ENCODE results near the gene LRRFIP2. TPM values are rescaled to one million over a fixed set of nuclear protein-coding genes. Genes with fewer than 3 reads are reported as not detected.
"Not testable (repeated sequence)": the region's sequence is repeated elsewhere in the genome, so short reads cannot be mapped to it uniquely, and the experiment has no call there.

Gene LRRFIP2
- total RNA-seq, 2 experiments from 2014 or later: 31.7 TPM

DNA sequence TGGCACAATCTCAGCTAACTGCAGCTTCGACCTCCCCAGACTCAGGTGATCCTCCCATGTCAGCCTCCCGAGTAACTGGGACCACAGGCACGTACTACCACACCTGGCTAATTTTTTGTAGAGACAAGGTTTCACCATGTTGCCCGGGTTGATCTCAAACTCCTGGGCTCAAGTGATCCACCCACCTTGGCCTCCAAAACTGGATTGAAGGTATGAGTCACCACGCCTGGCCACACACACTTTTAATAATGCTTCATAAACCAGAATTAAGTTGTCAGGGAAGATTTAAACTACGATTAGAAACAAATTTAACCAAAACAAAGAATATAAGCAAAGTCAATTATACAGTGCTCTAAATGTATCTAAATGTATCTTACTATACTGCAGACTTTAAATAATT lies 87.5 kb downstream of the LRRFIP2 start:
- Mint-ChIP-seq H3K27ac (no peak overlapping the region), H3K27me3 (ENCODE audit: low read depth) (no peaks in the 10 kb centered on the region), H3K4me1 (ENCODE audit: low read depth) (no peaks in the 10 kb centered on the region), H3K36me3 (ENCODE audit: low read depth) (peaks cover 11% of the 10 kb centered on the region), H3K4me3 (no peak overlapping the region), H3K9me3 (ENCODE audit: insufficient read depth) (no peaks in the 10 kb centered on the region)
- CTCF ChIA-PET: no interaction called here
- no peak for ATAC-seq
- POLR2A ChIA-PET: no interaction called here
- DNase-seq: no peak

GRCh38 chr3:37082317-37082716 lies 92.1 kb downstream of the LRRFIP2 start:
- DNase-seq: no peak
- Mint-ChIP-seq H3K27ac (no peak overlapping the region), H3K9me3 (ENCODE audit: insufficient read depth) (no peaks in the 10 kb centered on the region), H3K36me3 (ENCODE audit: low read depth) (peaks cover 10% of the 10 kb centered on the region), H3K4me1 (ENCODE audit: low read depth) (no peaks in the 10 kb centered on the region), H3K4me3 (no peak overlapping the region), H3K27me3 (ENCODE audit: low read depth) (no peaks in the 10 kb centered on the region)
- CTCF ChIA-PET: no interaction called here
- POLR2A ChIA-PET: no interaction called here
- ATAC-seq: no peak

DNA sequence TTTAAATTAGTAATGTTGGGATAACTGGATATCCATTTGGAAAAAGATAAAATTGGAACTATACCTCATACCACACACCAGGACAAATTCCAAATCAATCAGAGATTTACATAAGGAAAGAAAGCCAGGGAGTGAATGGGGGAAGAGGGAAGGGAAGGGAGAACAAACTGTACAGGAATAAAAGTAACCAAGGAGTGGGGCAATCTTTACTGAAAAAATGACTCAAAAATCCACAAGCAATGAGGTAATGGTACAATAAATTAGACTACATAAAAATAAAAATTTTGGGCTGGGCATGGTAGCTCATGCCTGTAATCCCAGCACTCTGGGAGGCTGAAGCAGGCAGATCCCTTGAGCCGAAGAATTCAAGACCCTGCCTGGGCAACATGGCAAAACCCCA lies 98.4 kb downstream of the LRRFIP2 start:
- ATAC-seq (no peak), DNase-seq (no peak)
- Mint-ChIP-seq H3K9me3 (ENCODE audit: insufficient read depth) (no peaks in the 10 kb centered on the region), H3K36me3 (ENCODE audit: low read depth) (peaks cover 25% of the 10 kb centered on the region), H3K4me3 (no peak overlapping the region), H3K4me1 (ENCODE audit: low read depth) (peaks cover 14% of the 10 kb centered on the region), H3K27ac (no peak overlapping the region), H3K27me3 (ENCODE audit: low read depth) (no peaks in the 10 kb centered on the region)
- ChIA-PET POLR2A (no interaction called here), CTCF (no interaction called here)

DNA sequence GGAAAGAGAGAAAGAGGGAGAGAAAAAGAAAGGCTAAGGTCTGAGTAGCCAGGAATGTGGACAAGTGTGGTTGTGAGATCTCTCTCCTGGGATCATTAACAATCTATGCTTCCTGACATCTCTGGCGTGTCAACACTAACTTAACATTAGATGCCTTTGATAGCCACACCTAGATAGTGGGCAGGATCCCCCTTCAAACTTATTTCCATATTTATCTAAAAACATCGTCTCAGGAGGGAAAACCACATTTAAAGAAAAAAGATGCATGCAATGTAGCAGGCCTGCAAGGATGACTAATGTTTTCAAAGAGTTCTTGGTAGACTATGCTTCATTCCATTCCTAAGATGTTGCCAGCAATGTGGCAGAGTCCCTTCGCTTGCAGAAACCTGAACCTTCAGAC lies 100.2 kb downstream of the LRRFIP2 start:
- no peak for ATAC-seq

GRCh38 chr3:37072892-37073291 lies 101.5 kb downstream of the LRRFIP2 start:
- no peaks in the 10 kb centered on the region for H3K27me3 Mint-ChIP-seq (ENCODE audit: low read depth)
- no peak overlapping the region for H3K4me3 Mint-ChIP-seq
- peaks cover 30% of the 10 kb centered on the region for H3K36me3 Mint-ChIP-seq (ENCODE audit: low read depth)
- H3K9me3 Mint-ChIP-seq (ENCODE audit: insufficient read depth): no peaks in the 10 kb centered on the region
- no peak overlapping the region for H3K27ac Mint-ChIP-seq
- POLR2A ChIA-PET: no interaction called here
- ATAC-seq (peak; percentile 23), DNase-seq (no peak)
- CTCF ChIA-PET: no interaction called here
- H3K4me1 Mint-ChIP-seq (ENCODE audit: low read depth): peaks cover 14% of the 10 kb centered on the region

More for the DNA sequence above, 100.2 kb downstream of the LRRFIP2 start:
- POLR2A ChIA-PET: no interaction called here
- no peak overlapping the region for H3K4me3 Mint-ChIP-seq
- H3K27me3 Mint-ChIP-seq (ENCODE audit: low read depth): no peaks in the 10 kb centered on the region
- H3K9me3 Mint-ChIP-seq (ENCODE audit: insufficient read depth): no peaks in the 10 kb centered on the region
- peaks cover 14% of the 10 kb centered on the region for H3K4me1 Mint-ChIP-seq (ENCODE audit: low read depth)
- no peak overlapping the region for H3K27ac Mint-ChIP-seq
- CTCF ChIA-PET: no interaction called here
- peaks cover 30% of the 10 kb centered on the region for H3K36me3 Mint-ChIP-seq (ENCODE audit: low read depth)
- no peak for DNase-seq

GRCh38 chr3:37071921-37072320 lies 102.5 kb downstream of the LRRFIP2 start:
- DNase-seq (no peak), ATAC-seq (no peak)
- H3K36me3 Mint-ChIP-seq (ENCODE audit: low read depth): peaks cover 30% of the 10 kb centered on the region
- CTCF ChIA-PET: no interaction called here
- peaks cover 14% of the 10 kb centered on the region for H3K4me1 Mint-ChIP-seq (ENCODE audit: low read depth)
- no peak overlapping the region for H3K4me3 Mint-ChIP-seq
- no peaks in the 10 kb centered on the region for H3K27me3 Mint-ChIP-seq (ENCODE audit: low read depth)
- POLR2A ChIA-PET: no interaction called here
- no peak overlapping the region for H3K27ac Mint-ChIP-seq
- no peaks in the 10 kb centered on the region for H3K9me3 Mint-ChIP-seq (ENCODE audit: insufficient read depth)

- ATAC-seq: no peak
- Mint-ChIP-seq H3K36me3 (ENCODE audit: low read depth) (peaks cover 29% of the 10 kb centered on the region), H3K27me3 (ENCODE audit: low read depth) (no peaks in the 10 kb centered on the region), H3K27ac (no peak overlapping the region), H3K9me3 (ENCODE audit: insufficient read depth) (no peaks in the 10 kb centered on the region), H3K4me1 (ENCODE audit: low read depth) (peaks cover 18% of the 10 kb centered on the region), H3K4me3 (no peak overlapping the region)
- POLR2A ChIA-PET: no interaction called here
- CTCF ChIA-PET: interaction anchor here (1.6 kb wide), 1 partner anchor 8 kb away, joined by 4 read pairs; no protein-coding TSS in a partner anchor
- no peak for DNase-seq
Measured at GRCh38 chr3:37068031-37068430, 106.4 kb downstream of the LRRFIP2 start.

- POLR2A ChIA-PET: no interaction called here
- no peaks in the 10 kb centered on the region for H3K9me3 Mint-ChIP-seq (ENCODE audit: insufficient read depth)
- H3K4me3 Mint-ChIP-seq: no peak overlapping the region
- DNase-seq (no peak), ATAC-seq (no peak)
- peaks cover 30% of the 10 kb centered on the region for H3K36me3 Mint-ChIP-seq (ENCODE audit: low read depth)
- H3K27me3 Mint-ChIP-seq (ENCODE audit: low read depth): no peaks in the 10 kb centered on the region
- H3K27ac Mint-ChIP-seq: no peak overlapping the region
- H3K4me1 Mint-ChIP-seq (ENCODE audit: low read depth): peaks cover 13% of the 10 kb centered on the region
- CTCF ChIA-PET: interaction anchor here (1.6 kb wide), 1 partner anchor 8 kb away, joined by 4 read pairs; no protein-coding TSS in a partner anchor
Measured at GRCh38 chr3:37067577-37067976, 106.8 kb downstream of the LRRFIP2 start.

- H3K4me3 Mint-ChIP-seq: no peak overlapping the region
- ATAC-seq: no peak
- peaks cover 14% of the 10 kb centered on the region for H3K4me1 Mint-ChIP-seq (ENCODE audit: low read depth)
- DNase-seq: no peak
- H3K36me3 Mint-ChIP-seq (ENCODE audit: low read depth): peaks cover 31% of the 10 kb centered on the region
- no peak overlapping the region for H3K27ac Mint-ChIP-seq
- H3K27me3 Mint-ChIP-seq (ENCODE audit: low read depth): no peaks in the 10 kb centered on the region
- ChIA-PET CTCF (no interaction called here), POLR2A (no interaction called here)
- no peaks in the 10 kb centered on the region for H3K9me3 Mint-ChIP-seq (ENCODE audit: insufficient read depth)
Measured at GRCh38 chr3:37064747-37065146, 109.6 kb downstream of the LRRFIP2 start.

DNA sequence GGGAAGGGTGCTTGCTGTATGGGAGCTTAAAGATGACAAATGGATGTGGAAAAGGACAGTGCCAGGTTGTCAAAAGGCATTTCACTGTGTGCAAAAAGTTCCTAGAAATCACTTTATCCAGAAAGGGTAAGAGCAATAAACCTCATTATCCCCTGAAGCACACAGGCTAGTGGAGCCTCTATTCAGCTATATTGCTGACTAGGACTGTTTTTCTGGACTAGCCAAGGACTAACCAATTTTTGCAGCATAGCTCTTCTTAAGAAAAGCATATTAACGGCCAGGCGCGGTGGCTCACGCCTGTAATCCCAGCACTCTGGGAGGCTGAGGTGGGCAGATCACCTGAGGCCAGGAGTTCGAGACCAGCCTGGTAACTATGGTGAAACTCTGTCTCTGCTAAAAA lies 116.3 kb downstream of the LRRFIP2 start:
- Mint-ChIP-seq H3K27ac (no peak overlapping the region), H3K4me1 (ENCODE audit: low read depth) (peaks cover 6% of the 10 kb centered on the region)
- ATAC-seq: no peak

GRCh38 chr3:37056826-37057225 lies 117.6 kb downstream of the LRRFIP2 start:
- H3K4me1 Mint-ChIP-seq (ENCODE audit: low read depth): peaks cover 6% of the 10 kb centered on the region
- ATAC-seq: no peak
- ChIA-PET POLR2A (no interaction called here), CTCF (no interaction called here)
- H3K27ac Mint-ChIP-seq: peak overlapping the region; percentile 35
- no peak overlapping the region for H3K4me3 Mint-ChIP-seq
- no peak for DNase-seq
- no peaks in the 10 kb centered on the region for H3K27me3 Mint-ChIP-seq (ENCODE audit: low read depth)
- peaks cover 34% of the 10 kb centered on the region for H3K36me3 Mint-ChIP-seq (ENCODE audit: low read depth)
- no peaks in the 10 kb centered on the region for H3K9me3 Mint-ChIP-seq (ENCODE audit: insufficient read depth)

More for the DNA sequence above, 116.3 kb downstream of the LRRFIP2 start:
- DNase-seq: no peak
- Mint-ChIP-seq H3K9me3 (ENCODE audit: insufficient read depth) (no peaks in the 10 kb centered on the region), H3K4me3 (no peak overlapping the region), H3K36me3 (ENCODE audit: low read depth) (peaks cover 38% of the 10 kb centered on the region), H3K27me3 (ENCODE audit: low read depth) (no peaks in the 10 kb centered on the region)
- ChIA-PET POLR2A (no interaction called here), CTCF (no interaction called here)

DNA sequence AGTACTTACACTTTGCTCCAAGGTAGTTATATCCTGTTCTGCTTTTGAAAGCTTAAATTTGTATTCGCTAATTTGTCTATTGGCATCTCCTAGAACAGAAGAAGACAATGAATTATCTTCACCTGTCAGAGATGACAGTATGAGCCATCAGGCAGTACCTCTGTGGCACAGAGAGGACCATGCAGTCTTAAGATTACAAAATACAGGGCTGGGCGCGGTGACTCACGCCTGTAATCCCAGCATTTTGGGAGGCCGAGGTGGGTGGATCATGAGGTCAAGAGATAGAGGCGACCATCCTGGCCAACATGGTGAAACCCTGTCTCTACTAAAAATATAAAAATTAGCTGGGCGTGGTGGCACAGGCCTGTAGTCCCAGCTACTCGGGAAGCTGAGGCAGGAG lies 119.3 kb downstream of the LRRFIP2 start:
- not testable (repeated sequence) for H3K9me3 Mint-ChIP-seq (ENCODE audit: insufficient read depth); H3K27ac Mint-ChIP-seq; H3K4me3 Mint-ChIP-seq; DNase-seq; H3K27me3 Mint-ChIP-seq (ENCODE audit: low read depth); ATAC-seq; H3K4me1 Mint-ChIP-seq (ENCODE audit: low read depth)
- POLR2A ChIA-PET: interaction anchor here (0.7 kb wide), 1 partner anchor 17 kb away, joined by 3 read pairs; no protein-coding TSS in a partner anchor
- peaks cover 41% of the 10 kb centered on the region for H3K36me3 Mint-ChIP-seq (ENCODE audit: low read depth)
- CTCF ChIA-PET: interaction anchor here (0.9 kb wide), 1 partner anchor 11 kb away, joined by 3 read pairs; no protein-coding TSS in a partner anchor

DNA sequence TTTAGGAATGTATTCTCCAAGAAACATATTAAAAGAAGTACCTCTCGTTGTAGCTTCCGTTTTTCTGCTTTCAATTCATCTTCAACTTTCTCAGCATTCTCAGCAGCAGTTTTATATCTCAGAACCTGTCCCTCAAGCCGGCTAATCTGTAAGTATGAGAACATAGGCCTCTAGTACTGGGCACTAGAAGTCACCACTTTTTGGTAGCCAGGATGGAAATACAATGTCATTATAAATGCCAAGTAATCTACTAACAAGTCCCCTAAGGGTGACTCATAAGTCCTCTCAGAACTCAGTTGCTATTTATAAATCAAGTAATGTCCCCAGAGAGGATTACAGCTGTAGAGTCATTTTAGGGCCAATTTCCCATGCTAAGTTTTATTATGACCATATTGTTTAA lies 120.0 kb downstream of the LRRFIP2 start:
- H3K9me3 Mint-ChIP-seq (ENCODE audit: insufficient read depth): no peaks in the 10 kb centered on the region
- H3K27ac Mint-ChIP-seq: no peak overlapping the region
- H3K27me3 Mint-ChIP-seq (ENCODE audit: low read depth): no peaks in the 10 kb centered on the region
- ChIA-PET CTCF (interaction anchor here (0.9 kb wide), 1 partner anchor 12 kb away, joined by 3 read pairs; no protein-coding TSS in a partner anchor), POLR2A (no interaction called here)
- H3K36me3 Mint-ChIP-seq (ENCODE audit: low read depth): peaks cover 47% of the 10 kb centered on the region
- ATAC-seq (no peak), DNase-seq (no peak)
- peaks cover 4% of the 10 kb centered on the region for H3K4me1 Mint-ChIP-seq (ENCODE audit: low read depth)
- no peak overlapping the region for H3K4me3 Mint-ChIP-seq
